GM06990 (cell line): ENCODE measurements around the gene SLC25A22.

Source experiments
- DNase-seq: peaks from one replicate; pipeline ENCODE4 v3.0.0-alpha.2; 2011; ENCODE audit not compliant: insufficient read length; ENCODE audit errors: extremely low read depth
- H3K27me3 ChIP-seq: replicated peaks from 2 replicates; pipeline ENCODE4 v1.6.0; 2011; ENCODE audit warnings: low read length; ENCODE audit not compliant: control insufficient read depth, insufficient read depth
- H3K36me3 ChIP-seq: 2 replicates; pipeline ENCODE4 v1.5.1; 2011; ENCODE audit warnings: low read length; ENCODE audit not compliant: control insufficient read depth, insufficient read depth
- H3K4me3 ChIP-seq: replicated peaks from 2 replicates; pipeline ENCODE4 v1.5.1; 2011; ENCODE audit warnings: low read depth, mild to moderate bottlenecking, control low read depth, low read length
- TF ChIP-seq, protein P1 (sequence below): IDR thresholded peaks from 2 replicates; pipeline ENCODE4 v1.5.1; 2011; ENCODE audit warnings: low read length, control low read depth, mild to moderate bottlenecking, inconsistent platforms; ENCODE audit not compliant: insufficient read depth, poor library complexity, severe bottlenecking

The SLC25A22 gene

DNA sequence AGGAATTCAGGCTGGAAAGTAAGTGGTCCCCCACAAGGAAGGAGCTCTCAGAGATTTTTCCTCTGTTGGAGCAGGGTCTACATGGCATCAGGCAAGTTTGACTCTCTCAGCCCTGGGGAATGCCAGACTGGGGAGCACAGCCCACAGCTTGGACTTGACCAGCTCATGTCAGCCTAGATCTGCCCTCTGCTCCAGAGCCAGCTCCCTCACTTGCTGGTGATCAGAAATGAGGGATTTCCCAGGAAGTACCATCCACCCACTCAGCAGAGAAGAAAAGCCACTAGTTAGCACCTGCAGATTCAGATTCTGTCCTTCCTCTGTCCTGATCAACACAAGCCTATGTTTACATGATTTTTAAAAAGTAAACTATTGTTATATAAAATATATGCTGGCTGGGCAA lies 37.8 kb downstream of the SLC25A22 start:
- H3K4me3 ChIP-seq = no peak overlapping the region
- H3K36me3 ChIP-seq = peaks cover 39% of the 10 kb centered on the region
- no peaks in the 10 kb centered on the region for H3K27me3 ChIP-seq
- TF ChIP-seq, protein P1, sequence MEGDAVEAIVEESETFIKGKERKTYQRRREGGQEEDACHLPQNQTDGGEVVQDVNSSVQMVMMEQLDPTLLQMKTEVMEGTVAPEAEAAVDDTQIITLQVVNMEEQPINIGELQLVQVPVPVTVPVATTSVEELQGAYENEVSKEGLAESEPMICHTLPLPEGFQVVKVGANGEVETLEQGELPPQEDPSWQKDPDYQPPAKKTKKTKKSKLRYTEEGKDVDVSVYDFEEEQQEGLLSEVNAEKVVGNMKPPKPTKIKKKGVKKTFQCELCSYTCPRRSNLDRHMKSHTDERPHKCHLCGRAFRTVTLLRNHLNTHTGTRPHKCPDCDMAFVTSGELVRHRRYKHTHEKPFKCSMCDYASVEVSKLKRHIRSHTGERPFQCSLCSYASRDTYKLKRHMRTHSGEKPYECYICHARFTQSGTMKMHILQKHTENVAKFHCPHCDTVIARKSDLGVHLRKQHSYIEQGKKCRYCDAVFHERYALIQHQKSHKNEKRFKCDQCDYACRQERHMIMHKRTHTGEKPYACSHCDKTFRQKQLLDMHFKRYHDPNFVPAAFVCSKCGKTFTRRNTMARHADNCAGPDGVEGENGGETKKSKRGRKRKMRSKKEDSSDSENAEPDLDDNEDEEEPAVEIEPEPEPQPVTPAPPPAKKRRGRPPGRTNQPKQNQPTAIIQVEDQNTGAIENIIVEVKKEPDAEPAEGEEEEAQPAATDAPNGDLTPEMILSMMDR = no peak
- no peak for DNase-seq

DNA sequence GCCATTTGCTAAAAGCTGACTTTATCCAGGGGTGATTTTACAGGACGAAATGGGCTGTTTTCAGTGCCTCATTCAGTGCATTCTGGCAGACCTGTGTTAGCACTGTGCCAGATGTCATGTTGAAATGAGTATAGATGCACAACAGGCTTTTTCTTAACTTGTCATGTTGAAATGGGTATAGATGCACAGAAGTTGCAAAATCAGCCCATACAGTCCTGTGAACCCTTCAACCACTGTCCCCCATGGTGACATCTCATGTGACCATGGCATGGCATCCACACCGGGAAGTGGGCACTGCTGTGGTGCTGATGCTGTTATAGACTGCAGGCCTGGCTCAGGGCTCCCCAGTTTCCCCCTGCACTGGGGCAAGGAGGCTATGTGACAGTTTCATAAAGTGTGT lies 48.4 kb downstream of the SLC25A22 start:
- no peaks in the 10 kb centered on the region; the same call in none of the 2 replicates for H3K36me3 ChIP-seq
- no peak overlapping the region for H3K4me3 ChIP-seq
- H3K27me3 ChIP-seq = no peaks in the 10 kb centered on the region
- DNase-seq = no peak
- TF ChIP-seq, protein P1 = no peak

DNA sequence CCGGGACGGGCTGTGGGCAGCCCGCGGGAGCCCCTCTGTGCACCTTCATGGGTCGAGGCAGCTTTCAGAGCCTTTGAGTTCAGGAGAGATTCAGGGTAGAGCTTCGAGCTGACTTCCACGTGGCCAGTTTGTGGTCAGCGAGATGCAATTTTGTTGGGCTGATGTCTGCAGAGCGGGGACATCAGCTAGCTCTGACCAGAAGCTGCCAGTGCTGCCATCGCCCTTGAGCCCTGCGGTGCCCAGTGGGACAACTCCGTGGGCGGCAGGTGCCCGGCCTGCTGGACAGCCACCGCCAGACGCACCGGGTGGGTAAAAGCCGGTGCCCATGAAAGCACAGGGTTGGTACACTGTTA lies 50.1 kb downstream of the SLC25A22 start:
- H3K36me3 ChIP-seq = no peaks in the 10 kb centered on the region; the same call in none of the 2 replicates
- TF ChIP-seq, protein P1 = no peak
- no peak for DNase-seq
- H3K27me3 ChIP-seq = no peaks in the 10 kb centered on the region
- peak overlapping the region; percentile 73 for H3K4me3 ChIP-seq

DNA sequence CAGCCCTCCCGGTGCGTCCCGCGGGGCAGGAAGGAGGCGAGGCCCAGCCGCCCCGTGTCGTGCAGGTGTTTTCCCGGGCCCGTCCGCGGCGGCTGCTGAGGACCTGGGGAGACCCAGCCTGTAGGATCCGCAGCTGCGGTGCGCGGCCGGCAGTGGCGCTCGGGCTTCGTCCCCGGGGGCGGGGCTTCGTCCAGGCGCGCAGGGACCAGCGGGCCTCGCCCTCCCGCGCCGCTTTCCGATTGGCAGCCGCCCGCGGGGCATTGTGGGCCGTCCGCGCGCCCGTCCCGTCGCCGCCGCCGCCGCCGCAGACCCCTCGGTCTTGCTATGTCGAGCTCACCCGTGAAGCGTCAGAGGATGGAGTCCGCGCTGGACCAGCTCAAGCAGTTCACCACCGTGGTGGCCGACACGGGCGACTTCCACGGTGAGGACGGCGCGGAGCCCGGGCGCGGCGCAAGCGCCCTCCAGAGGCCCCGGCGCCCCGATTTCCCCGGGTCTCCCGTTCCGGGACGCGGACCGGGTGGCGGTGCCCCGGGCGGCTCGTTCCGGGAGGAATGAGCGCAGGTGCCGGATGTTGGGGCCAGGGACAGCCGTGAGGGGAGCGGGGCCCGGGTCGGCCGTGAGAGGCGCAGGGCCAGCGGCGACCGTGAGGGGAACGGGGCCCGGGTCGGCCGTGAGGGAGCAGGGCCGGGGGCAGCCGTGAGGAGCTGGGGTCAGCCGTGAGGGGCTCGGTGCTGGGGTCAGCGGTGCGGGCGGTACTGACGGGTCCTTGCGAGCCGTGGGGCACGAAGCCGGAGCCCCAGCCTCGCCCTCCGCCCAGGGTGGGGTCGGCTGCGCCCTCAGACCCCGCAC lies 50.7 kb downstream of the SLC25A22 start, which contains the start of gene TALDO1:
TALDO1 (plus strand) TSS at position 307 of the 849 bp plus-strand sequence; CDS start at position 325, 18 bp downstream.
- no peaks in the 10 kb centered on the region; the same call in 1 of the 2 replicates for H3K36me3 ChIP-seq
- no peaks in the 10 kb centered on the region for H3K27me3 ChIP-seq
- H3K4me3 ChIP-seq = peak within 1 kb of the TSS; percentile 73
- TF ChIP-seq, protein P1 = peak; percentile 18
- DNase-seq = peak; percentile 94

DNA sequence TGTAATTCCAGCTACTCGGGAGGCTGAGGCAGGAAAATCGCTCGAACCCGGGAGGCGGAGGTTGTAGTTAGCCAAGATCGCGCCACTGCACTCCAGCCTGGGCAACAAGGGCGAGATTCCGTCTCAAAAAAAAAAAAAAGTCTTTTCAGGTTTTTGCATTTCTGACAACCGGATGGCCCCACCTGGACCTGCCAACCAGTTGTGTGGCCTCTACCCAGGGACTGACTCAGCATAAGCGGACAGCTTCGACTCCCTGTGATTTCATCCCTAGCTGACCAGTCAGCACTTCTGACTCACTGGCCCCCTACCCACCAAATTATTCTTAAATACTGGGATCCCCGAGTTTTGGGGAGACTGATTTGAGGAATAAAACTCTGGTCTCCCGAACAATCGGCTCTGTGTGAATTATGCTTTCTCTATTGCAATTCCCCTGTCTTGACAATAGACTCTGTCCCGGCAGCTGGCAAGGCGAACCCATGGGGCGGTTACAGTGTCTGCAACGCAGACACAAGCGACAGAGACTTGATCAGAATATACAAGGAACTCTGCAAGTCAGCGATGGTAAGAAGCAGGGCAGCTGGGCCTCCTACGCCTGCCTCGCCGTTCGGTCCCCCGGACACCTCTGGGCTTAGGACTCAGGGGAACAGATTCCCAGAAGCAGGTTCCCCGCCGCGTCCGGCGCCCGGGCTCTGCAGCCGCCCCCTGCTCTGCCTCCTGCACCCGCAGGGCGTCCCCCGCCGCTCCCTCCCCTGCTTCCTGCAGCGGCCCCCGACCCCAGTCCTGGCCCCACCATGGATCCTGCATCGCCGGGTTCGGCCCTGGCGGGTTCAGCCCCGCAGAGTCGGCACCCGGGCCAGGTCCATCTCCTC lies 51.6 kb downstream of the SLC25A22 start:
- no peaks in the 10 kb centered on the region; the same call in 1 of the 2 replicates for H3K36me3 ChIP-seq
- H3K4me3 ChIP-seq = peak overlapping the region; percentile 73
- no peaks in the 10 kb centered on the region for H3K27me3 ChIP-seq
- TF ChIP-seq, protein P1 = no peak
- no peak for DNase-seq
